Measurements from ENCODE around the gene MYBPHL.

DNA sequence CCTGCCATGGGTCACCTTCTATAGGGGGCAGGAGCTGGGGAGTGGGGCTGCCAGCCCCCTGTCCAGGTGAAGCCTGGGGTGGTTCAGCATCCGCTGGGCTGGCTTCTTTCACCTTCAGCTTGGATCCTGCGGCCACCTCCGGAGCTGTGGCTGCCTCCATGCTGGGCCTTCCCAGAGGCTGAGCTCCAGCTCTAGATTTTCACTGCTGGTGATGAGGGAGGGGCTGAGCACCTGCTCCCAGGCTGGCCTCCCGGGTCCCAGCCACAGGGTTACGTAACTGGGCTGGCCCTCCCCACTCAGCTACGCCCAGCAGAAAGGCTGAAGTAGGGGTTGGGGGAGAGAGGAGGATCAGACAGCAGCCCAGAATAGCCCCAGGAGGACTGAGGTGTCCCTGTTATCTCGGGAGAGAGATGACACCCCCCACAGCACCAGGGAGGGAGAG is at the start of gene MYBPHL:
- TF ChIP-seq POLR2A (IDR thresholded peaks at IDR 0.05) = no peak
- TF ChIP-seq, protein P1, sequence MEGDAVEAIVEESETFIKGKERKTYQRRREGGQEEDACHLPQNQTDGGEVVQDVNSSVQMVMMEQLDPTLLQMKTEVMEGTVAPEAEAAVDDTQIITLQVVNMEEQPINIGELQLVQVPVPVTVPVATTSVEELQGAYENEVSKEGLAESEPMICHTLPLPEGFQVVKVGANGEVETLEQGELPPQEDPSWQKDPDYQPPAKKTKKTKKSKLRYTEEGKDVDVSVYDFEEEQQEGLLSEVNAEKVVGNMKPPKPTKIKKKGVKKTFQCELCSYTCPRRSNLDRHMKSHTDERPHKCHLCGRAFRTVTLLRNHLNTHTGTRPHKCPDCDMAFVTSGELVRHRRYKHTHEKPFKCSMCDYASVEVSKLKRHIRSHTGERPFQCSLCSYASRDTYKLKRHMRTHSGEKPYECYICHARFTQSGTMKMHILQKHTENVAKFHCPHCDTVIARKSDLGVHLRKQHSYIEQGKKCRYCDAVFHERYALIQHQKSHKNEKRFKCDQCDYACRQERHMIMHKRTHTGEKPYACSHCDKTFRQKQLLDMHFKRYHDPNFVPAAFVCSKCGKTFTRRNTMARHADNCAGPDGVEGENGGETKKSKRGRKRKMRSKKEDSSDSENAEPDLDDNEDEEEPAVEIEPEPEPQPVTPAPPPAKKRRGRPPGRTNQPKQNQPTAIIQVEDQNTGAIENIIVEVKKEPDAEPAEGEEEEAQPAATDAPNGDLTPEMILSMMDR (IDR thresholded peaks at IDR 0.05) = no peak
